Loucy (cell line): ENCODE measurements around the gene RBM33.

Experiments used
- CTCF ChIP-seq: fragments of 200-600 bp; sonication (generic); conservative IDR thresholded peaks from 2 replicates; pipeline ENCODE4 v1.5.1; 2014; ENCODE audit warnings: mild to moderate bottlenecking, antibody characterized with exemption, low read length
- EZH2phosphoT487 ChIP-seq: fragments of 200-600 bp; IDR thresholded peaks from 2 replicates; pipeline ENCODE4 v1.6.1; 2018; ENCODE audit warnings: antibody characterized with exemption, mild to moderate bottlenecking, moderate library complexity, borderline replicate concordance

DNA sequence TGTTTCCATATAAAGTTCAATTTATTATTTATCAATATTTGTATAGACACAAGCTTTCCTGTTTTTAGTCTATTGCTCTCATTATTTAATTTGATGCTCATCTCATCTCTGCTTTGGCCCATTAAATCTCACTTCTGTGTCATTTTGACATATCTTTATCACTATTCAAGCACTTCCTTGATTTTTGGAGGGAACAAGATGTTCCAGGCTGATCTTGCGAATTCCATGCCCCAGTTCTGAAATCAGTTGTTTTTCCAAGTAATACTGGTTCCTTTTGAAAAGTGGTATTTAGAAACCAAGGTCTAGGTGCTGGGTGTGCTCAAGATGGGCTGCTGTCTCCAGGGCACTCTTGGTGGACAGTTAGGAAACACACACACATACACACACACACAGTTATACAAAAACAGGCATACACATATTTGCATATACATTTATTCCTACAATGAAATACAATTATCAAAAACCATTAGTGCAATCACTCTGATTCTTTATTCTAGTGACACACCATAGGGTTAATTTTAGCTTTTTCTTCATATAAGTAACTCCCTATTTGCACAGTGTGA, 4.4 kb upstream of the RBM33 start:
- TF ChIP-seq CTCF (no peak), EZH2phosphoT487 (no peak)
